Naive thymus-derived CD4-positive, alpha-beta T cell (primary cell): ENCODE measurements around the gene SPDYE16. TPM values are rescaled to one million over a fixed set of nuclear protein-coding genes. Genes with fewer than 3 reads are reported as not detected.
"Not testable (repeated sequence)": the region's sequence is repeated elsewhere in the genome, so short reads cannot be mapped to it uniquely, and the experiment has no call there.

Experiments
- ATAC-seq: fragments of 150-1000 bp; cut with Tn5 transposase; 2 replicates; pipeline ENCODE4 v1.10.0; 2021; ENCODE audit warnings: mild to moderate bottlenecking, moderate library complexity
- CTCF ChIA-PET: fragments of 350-600 bp; sonication (Branson Sonifier 250); formaldehyde crosslinking; loops from one replicate; lab custom pipeline; 2021; ENCODE audit warnings: antibody characterized with exemption; lab: Charles Lee
- POLR2A ChIA-PET: fragments of 350-600 bp; sonication (Branson Sonifier 250); formaldehyde crosslinking; loops from one replicate; lab custom pipeline; 2021; ENCODE audit warnings: antibody characterized with exemption, inconsistent platforms; lab: Charles Lee
- DNase-seq, 9 donors: peaks; one replicate each; pipeline versions ENCODE4 v3.0.0 to v3.0.0-alpha.2; 2020 to 2022; ENCODE audit warnings: mixed read lengths in 1 of 9
- H3K27ac ChIP-seq: one replicate; pipeline ENCODE4 v1.7.0; 2013; ENCODE audit warnings: mild to moderate bottlenecking, low read depth, low read length, moderate library complexity
- H3K27me3 ChIP-seq, 2 donors: one replicate each; pipeline ENCODE4 v1.7.0; 2013; ENCODE audit warnings: low read length in 2 of 2, mild to moderate bottlenecking in 2 of 2, moderate library complexity in 2 of 2; ENCODE audit not compliant: control insufficient read depth in 2 of 2, insufficient read depth in 2 of 2
- H3K36me3 ChIP-seq, 3 experiments: 1 replicate in 2 of 3; 2 replicates in 1 of 3; pipeline ENCODE4 v1.7.0; 2013; ENCODE audit warnings: low read length in 3 of 3, mild to moderate bottlenecking in 3 of 3, moderate library complexity in 1 of 3; ENCODE audit not compliant: insufficient read depth in 3 of 3, control insufficient read depth in 2 of 3
- H3K4me1 ChIP-seq, 2 donors: one replicate each; pipeline ENCODE4 v1.7.0; 2013; ENCODE audit warnings: low read length in 2 of 2, mild to moderate bottlenecking in 2 of 2, moderate library complexity in 1 of 2; ENCODE audit not compliant: control insufficient read depth in 2 of 2, insufficient read depth in 2 of 2
- H3K4me3 ChIP-seq: 2 replicates; pipeline ENCODE4 v1.7.0; 2013; ENCODE audit warnings: mild to moderate bottlenecking, low read length
- H3K9me3 ChIP-seq, 3 experiments: 1 replicate in 2 of 3; 2 replicates in 1 of 3; pipeline ENCODE4 v1.7.0; 2013; ENCODE audit warnings: low read length in 3 of 3; ENCODE audit not compliant: control insufficient read depth in 2 of 3
- H3K27ac Mint-ChIP-seq, 9 donors: one replicate each; pipeline ENCODE4 v1.8.0; 2020 to 2022; ENCODE audit warnings: mixed read lengths in 9 of 9, mild to moderate bottlenecking in 8 of 9, moderate library complexity in 5 of 9, inconsistent platforms in 2 of 9
- H3K27me3 Mint-ChIP-seq, 5 donors: one replicate each; pipeline ENCODE4 v1.8.0; 2021 to 2022; ENCODE audit warnings: mixed read lengths in 5 of 5, mild to moderate bottlenecking in 1 of 5
- H3K36me3 Mint-ChIP-seq, 5 donors: one replicate each; pipeline ENCODE4 v1.8.0; 2020 to 2022; ENCODE audit warnings: mixed read lengths in 5 of 5, mild to moderate bottlenecking in 3 of 5, inconsistent platforms in 1 of 5
- H3K4me1 Mint-ChIP-seq, 7 donors: one replicate each; pipeline ENCODE4 v1.8.0; 2020 to 2022; ENCODE audit warnings: mixed read lengths in 7 of 7, mild to moderate bottlenecking in 3 of 7, inconsistent platforms in 1 of 7
- H3K4me3 Mint-ChIP-seq, 10 donors: one replicate each; pipeline ENCODE4 v1.8.0; 2020 to 2022; ENCODE audit warnings: mild to moderate bottlenecking in 10 of 10, mixed read lengths in 10 of 10, moderate library complexity in 6 of 10, inconsistent platforms in 2 of 10
- H3K9me3 Mint-ChIP-seq, 11 donors: one replicate each; pipeline ENCODE4 v1.8.0; 2020 to 2022; ENCODE audit warnings: mixed read lengths in 11 of 11, mild to moderate bottlenecking in 4 of 11, inconsistent platforms in 1 of 11, moderate library complexity in 1 of 11
- intact Hi-C, 2 donors: fragments of 100-400 bp; cut with micrococcal nuclease; formaldehyde crosslinking; loops; one replicate each; pipeline ENCODE4 v1.15.1; 2023
- polyA plus RNA-seq, 2 donors: library from polyadenylated mRNA; unstranded; fragments of 300-500 nt; fragmentation: Illumina TruSeq; gene quantifications; one replicate each; pipeline ENCODE4 v1.2.3, GENCODE V29; 2021
- total RNA-seq, 6 experiments: library from RNA in 5 of 6; stranded (reverse) in 5 of 6; gene quantifications; 1 replicate in 5 of 6; 2 replicates in 1 of 6; pipeline ENCODE4 v1.2.3 and lab custom pipeline; 2021 to 2026

SPDYE16 gene
- total and polyA plus RNA-seq, 7 experiments from 2014 or later: 0.10 to 0.88 (median 0.38) TPM

- H3K27me3 Mint-ChIP-seq: peaks cover 0 to 4% (median 0%) of the 10 kb centered on the region in 5 donors
- intact Hi-C loops: no loop called here
- H3K36me3 ChIP-seq: no peaks in the 10 kb centered on the region
Measured at GRCh38 chr7:76514926-76515771, 27.9 kb downstream of the SPDYE16 start.

GRCh38 chr7:76513817-76514799 lies 29.0 kb downstream of the SPDYE16 start:
- no peaks in the 10 kb centered on the region for H3K9me3 ChIP-seq
- H3K4me1 ChIP-seq: no peaks in the 10 kb centered on the region
- ChIA-PET CTCF (no interaction called here), POLR2A (no interaction called here)
- H3K4me3 ChIP-seq: no peak overlapping the region
- no peak for ATAC-seq
- Mint-ChIP-seq H3K27me3 (peaks cover 0 to 4% (median 0%) of the 10 kb centered on the region in 5 donors), H3K9me3 (no peaks in the 10 kb centered on the region), H3K4me3 (no peak overlapping the region), H3K27ac (peak overlapping the region in 1 of 9 donors; percentile 42), H3K4me1 (peaks cover 0 to 4% (median 0%) of the 10 kb centered on the region in 7 donors), H3K36me3 (no peaks in the 10 kb centered on the region)
- no peaks in the 10 kb centered on the region for H3K27me3 ChIP-seq
- H3K27ac ChIP-seq: no peak overlapping the region
- H3K36me3 ChIP-seq: no peaks in the 10 kb centered on the region
- intact Hi-C loops: no loop called here
- no peak for DNase-seq

More at GRCh38 chr7:76514926-76515771, 27.9 kb downstream of the SPDYE16 start:
- H3K4me3 Mint-ChIP-seq: no peak overlapping the region
- H3K4me1 Mint-ChIP-seq: no peaks in the 10 kb centered on the region
- Histone ChIP-seq H3K4me1 (no peaks in the 10 kb centered on the region), H3K4me3 (no peak overlapping the region), H3K27ac (no peak overlapping the region), H3K27me3 (no peaks in the 10 kb centered on the region), H3K9me3 (no peaks in the 10 kb centered on the region)
- DNase-seq (no peak), ATAC-seq (no peak)
- H3K9me3 Mint-ChIP-seq: no peaks in the 10 kb centered on the region
- no peak overlapping the region for H3K27ac Mint-ChIP-seq
- ChIA-PET CTCF (no interaction called here), POLR2A (no interaction called here)
- no peaks in the 10 kb centered on the region for H3K36me3 Mint-ChIP-seq

GRCh38 chr7:76512941-76513816 lies 29.9 kb downstream of the SPDYE16 start:
- no peak overlapping the region for H3K4me3 ChIP-seq
- DNase-seq: no peak
- ChIA-PET CTCF (no interaction called here), POLR2A (no interaction called here)
- H3K4me1 ChIP-seq: no peaks in the 10 kb centered on the region
- H3K27ac Mint-ChIP-seq: peak overlapping the region in 1 of 9 donors; percentile 42
- peaks cover 0 to 4% (median 0%) of the 10 kb centered on the region in 5 donors for H3K27me3 Mint-ChIP-seq
- no peak for ATAC-seq
- H3K27me3 ChIP-seq: no peaks in the 10 kb centered on the region
- intact Hi-C loops: no loop called here
- no peaks in the 10 kb centered on the region for H3K9me3 ChIP-seq
- no peaks in the 10 kb centered on the region for H3K36me3 Mint-ChIP-seq
- H3K4me1 Mint-ChIP-seq: peaks cover 0 to 4% (median 0%) of the 10 kb centered on the region in 7 donors
- no peaks in the 10 kb centered on the region for H3K36me3 ChIP-seq
- no peaks in the 10 kb centered on the region for H3K9me3 Mint-ChIP-seq
- H3K27ac ChIP-seq: no peak overlapping the region
- H3K4me3 Mint-ChIP-seq: no peak overlapping the region

- H3K36me3 ChIP-seq, POLR2A ChIA-PET, H3K27ac ChIP-seq, H3K4me1 ChIP-seq, CTCF ChIA-PET, H3K4me3 Mint-ChIP-seq, H3K36me3 Mint-ChIP-seq, H3K9me3 ChIP-seq, H3K4me1 Mint-ChIP-seq, ATAC-seq, DNase-seq, H3K9me3 Mint-ChIP-seq, H3K4me3 ChIP-seq, H3K27ac Mint-ChIP-seq, H3K27me3 ChIP-seq, H3K27me3 Mint-ChIP-seq, intact Hi-C loops: not testable (repeated sequence)
Measured at GRCh38 chr7:76511911-76512885, 30.9 kb downstream of the SPDYE16 start.

GRCh38 chr7:76511200-76511910 lies 31.7 kb downstream of the SPDYE16 start:
- not testable (repeated sequence) for ATAC-seq

More at GRCh38 chr7:76511200-76511910, 31.7 kb downstream of the SPDYE16 start:
- POLR2A ChIA-PET, H3K27ac ChIP-seq, H3K9me3 ChIP-seq, H3K36me3 ChIP-seq, H3K4me1 Mint-ChIP-seq, H3K36me3 Mint-ChIP-seq, H3K4me1 ChIP-seq, H3K27me3 Mint-ChIP-seq, DNase-seq, intact Hi-C loops, H3K4me3 ChIP-seq, H3K4me3 Mint-ChIP-seq, H3K27me3 ChIP-seq, H3K27ac Mint-ChIP-seq, CTCF ChIA-PET, H3K9me3 Mint-ChIP-seq: not testable (repeated sequence)
